Inferior parietal cortex (tissue), 1 donor: ENCODE data around the gene PLXND1.

Experiments
- DNase-seq: peaks from one replicate; pipeline ENCODE4 v3.0.0-alpha.2; 2016; ENCODE audit errors: extremely low spot score

PLXND1 gene

DNA sequence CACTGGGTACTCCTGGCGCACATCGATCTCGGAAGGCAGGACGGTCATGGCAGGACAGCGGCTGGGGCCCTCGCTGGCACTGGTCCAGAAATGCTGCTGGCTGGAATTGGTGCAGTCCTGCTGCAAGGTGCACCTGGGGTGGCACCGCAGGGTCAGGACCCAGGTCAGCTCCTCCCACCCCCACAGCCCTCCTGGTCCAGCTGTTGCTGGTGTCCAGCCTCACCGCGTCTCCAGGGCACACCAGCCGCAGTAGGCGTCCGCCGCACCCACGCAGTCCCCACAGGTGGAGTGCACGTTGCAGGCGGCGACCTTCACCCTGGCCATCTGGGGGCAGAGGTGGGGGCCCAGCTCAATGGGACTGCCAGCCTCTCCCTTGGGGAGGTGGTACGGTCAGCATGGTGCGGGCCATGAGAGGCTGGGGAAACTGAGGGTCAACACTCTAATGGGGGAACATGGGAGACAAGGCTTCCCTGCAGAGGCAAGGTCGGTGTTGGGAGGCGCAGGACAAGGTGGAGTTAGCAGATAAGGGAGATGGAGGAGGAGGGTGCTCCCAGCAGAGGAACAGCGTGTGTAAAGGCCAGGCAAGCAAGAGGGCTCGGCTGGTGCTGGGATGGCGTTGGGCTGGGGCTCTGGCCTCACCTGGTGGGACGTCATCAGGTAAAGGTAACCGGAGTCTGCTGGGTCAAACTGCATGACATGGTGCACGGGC is 20.4 kb downstream of the PLXND1 start:
- no peak for DNase-seq

- no peak for DNase-seq
These were observed 21.8 kb downstream of the PLXND1 start for GRCh38 chr3:129584631-129585030.

- no peak for DNase-seq
These were observed 23.2 kb downstream of the PLXND1 start for GRCh38 chr3:129583289-129583688.

- DNase-seq, result no peak
These were observed 23.7 kb downstream of the PLXND1 start for GRCh38 chr3:129582799-129583198.

DNA sequence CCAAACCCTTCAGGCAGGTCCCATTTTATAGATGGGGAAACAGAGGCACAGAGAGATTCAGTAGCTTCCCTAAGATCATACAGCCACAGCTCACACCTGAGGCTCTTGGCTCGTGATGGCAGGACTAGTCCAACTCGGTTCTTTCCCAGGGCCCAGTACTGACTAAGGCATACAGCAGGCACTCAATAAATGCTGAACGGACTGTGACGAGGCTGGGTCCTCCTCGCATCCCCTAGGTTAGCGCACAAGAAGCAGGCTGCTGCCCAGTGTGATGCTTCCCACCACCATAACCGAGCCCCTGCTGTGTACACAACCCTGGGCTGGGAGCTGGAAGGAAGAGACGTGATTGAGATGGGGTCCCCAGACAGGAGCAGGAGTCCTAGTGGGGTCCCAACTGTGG is 24.9 kb downstream of the PLXND1 start:
- no peak for DNase-seq

DNA sequence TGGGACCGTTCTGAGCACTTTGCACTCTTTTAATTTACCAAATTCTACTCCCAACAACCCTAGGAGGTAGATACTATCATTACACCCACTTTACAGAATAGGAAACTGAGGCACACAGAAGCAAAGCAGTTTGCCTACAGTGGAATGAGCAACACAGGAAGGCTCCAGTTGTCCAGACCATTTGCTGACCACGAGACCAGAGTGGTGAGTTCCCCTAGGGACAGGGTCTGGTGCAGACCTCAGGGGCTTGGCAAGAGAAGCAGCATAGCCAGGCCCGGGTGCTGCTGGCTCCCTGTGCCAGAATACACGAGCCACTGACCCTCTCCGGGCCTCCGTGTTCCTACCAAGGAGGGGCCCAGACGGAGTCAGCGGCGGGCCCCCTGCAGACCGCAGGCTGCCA is 26.5 kb downstream of the PLXND1 start:
- no peak for DNase-seq

- no peak for DNase-seq
These were observed 28.3 kb downstream of the PLXND1 start for GRCh38 chr3:129577925-129578786.

DNA sequence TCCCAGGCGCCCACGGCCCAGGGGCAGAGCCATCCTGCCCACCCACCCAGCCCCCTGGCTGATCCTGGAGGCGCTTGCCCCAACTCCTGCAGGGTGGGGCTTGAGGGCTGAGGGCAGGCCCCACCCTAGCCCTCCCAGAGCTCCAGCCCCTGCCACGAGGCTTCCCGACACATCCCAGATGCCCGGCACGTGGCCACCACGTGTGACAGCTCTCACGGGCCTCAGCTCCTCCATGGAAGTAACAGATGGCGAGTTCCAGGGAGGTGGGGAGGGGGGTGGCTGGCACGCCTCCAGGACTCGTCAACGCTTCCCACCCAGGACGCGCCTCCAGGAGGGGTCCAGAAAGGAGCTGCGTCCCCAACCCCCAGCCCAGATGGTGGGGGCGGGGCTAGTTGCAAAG is 29.1 kb downstream of the PLXND1 start:
- DNase-seq, result no peak

- DNase-seq, result no peak
These were observed 29.7 kb downstream of the PLXND1 start for GRCh38 chr3:129576514-129577352.

- no peak for DNase-seq
These were observed 30.5 kb downstream of the PLXND1 start for GRCh38 chr3:129575997-129576384.

GRCh38 chr3:129575233-129575996 is 31.1 kb downstream of the PLXND1 start:
- DNase-seq, result no peak

DNA sequence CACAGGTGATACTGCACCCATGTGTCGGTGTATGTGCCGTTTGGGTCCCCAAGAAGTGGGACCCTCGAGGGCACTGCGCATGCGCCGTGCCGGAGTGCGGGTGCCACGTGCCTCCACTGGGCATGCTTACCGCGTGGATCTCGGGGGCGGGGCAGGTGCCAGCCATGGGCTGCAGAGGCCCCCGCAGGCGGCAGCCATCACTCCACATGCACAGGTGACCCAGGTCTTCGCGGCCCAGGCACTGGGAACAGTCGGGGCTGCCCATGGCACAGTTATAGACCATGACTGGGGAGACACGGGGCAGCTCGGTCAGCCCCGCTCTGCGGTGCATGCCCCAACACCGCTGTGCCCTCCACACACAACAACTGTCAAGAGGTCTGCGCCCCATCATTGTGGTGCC is 32.3 kb downstream of the PLXND1 start:
- no peak for DNase-seq

DNA sequence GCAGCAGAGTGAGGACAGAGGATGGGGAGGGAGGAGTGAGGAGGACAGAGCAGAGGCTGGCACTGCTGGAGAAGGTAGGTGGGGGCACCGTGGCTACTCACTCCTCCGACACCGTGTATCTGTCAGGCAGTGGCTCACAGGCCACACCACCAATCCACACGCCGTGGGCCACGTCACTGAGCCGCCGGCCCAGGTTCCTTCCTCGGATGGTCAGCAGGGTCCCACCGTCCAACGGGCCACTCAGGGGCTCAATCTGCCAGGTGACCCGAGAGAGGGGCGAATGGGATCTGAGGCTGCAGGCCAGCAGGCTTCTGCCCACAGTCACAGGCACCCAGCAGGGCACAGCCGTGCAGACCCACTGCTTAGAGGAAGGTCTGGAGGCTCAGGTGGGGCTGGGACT is 33.0 kb downstream of the PLXND1 start:
- DNase-seq, result no peak

- DNase-seq, result no peak
These were observed 33.9 kb downstream of the PLXND1 start for GRCh38 chr3:129572603-129573002.

DNA sequence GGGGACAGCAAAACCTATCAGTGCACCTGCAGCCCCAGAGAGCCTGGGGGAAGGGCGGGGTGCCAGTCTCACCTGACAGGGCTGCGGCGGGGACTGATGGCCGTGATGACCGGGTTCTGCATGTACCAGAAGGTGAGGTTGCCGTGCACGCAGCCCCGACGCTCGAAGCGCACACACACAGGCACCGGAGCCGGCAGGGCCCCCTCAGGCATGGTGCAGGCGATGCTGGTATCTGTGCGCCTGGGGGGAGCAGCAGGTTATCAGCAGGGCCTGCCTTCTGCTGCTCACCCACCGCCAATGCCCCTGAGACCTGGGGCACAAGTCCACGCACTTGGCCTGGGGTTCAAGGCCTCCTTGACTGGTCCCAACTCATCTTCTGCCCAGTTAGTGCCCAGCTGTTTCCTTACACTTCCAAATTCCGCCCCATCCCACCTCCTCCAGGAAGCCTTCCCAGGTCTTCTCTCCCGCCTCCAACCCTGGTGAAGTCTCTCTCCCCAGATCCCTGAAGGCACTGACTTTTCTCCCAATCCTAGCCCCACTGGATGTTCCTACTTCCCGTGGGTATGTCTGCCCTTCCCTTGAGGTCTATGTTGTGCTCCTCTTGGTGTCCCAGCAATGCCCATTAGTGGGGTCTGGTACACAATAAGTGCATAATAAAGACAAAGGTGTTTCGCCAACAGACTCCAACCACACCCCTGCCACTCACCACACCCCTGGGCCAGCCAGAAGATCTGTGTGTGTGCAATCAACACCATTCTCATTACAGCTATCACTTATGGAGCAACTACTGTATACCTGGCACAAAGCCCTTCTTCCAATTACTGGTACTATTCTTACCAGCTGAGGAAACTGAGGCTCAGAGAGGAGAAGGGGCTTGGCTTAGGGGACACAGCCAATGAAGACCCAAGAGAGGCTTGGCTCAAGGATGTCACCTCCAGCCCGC is 34.6 kb downstream of the PLXND1 start:
- no peak for DNase-seq

DNA sequence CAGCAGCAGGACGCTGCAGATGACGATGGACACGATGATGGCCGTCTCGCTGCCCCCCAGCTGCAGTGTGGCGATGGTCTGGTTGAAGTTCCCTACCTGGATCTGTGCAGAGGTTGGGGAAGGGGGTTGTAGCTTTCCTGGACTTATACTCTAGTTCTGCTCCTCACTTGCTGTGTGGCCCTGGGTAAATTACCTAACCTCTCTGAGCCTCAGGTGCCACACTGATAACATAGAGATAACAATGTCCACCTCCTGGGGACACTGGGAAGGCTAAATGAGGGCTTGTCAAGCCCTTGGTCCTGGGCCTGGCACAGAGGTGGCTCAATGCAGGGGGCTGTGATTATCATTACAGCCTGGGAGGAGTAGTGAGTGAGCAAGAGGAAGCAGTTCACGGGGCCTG is 36.6 kb downstream of the PLXND1 start:
- no peak for DNase-seq

GRCh38 chr3:129567939-129568338 is 38.5 kb downstream of the PLXND1 start:
- no peak for DNase-seq

GRCh38 chr3:129567176-129567705 is 39.2 kb downstream of the PLXND1 start:
- DNase-seq, result no peak

- DNase-seq, result no peak
These were observed 40.6 kb downstream of the PLXND1 start for GRCh38 chr3:129565902-129566301.

DNA sequence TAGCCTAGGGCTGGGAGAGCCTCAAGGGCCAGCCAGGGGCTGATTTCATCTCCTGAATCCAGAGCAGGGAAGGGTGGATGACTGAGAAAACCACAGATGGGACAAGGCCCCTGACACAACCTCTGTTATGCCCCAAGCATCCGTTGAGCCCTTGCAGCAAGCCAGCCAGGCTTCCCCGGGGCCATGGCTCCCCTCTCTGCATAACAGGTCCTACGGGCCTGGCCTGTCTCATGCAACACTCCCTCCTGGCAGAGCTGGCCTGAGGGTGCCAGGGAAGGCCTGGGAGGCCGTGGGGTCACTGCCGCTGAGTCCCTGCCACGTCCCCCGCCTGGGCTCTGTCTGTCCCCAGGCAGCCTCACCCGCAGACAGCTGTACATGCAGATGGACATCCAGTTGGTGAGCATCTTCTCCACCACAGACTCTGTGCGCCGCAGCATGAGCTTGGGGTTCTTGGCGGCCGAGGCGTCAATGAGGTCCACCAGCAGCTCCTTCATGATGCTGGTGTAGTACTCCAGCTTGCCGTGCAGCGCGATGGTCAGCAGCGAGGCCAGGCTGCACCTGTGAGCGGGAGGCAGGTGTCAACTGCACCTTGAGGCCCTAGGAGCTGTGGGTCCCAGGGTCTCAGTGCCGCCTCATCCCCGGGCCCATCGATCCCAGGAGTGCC is 41.4 kb downstream of the PLXND1 start:
- DNase-seq, result no peak
